NCI-H69 (cell line): ENCODE results near the gene MCTP1.
"Not testable (repeated sequence)": the region's sequence is repeated elsewhere in the genome, so short reads cannot be mapped to it uniquely, and the experiment has no call there.

ENCODE experiments used
- DNase-seq: peaks from one replicate; lab custom pipeline; 2025; lab: John Stamatoyannopoulos, UW

The MCTP1 gene

DNA sequence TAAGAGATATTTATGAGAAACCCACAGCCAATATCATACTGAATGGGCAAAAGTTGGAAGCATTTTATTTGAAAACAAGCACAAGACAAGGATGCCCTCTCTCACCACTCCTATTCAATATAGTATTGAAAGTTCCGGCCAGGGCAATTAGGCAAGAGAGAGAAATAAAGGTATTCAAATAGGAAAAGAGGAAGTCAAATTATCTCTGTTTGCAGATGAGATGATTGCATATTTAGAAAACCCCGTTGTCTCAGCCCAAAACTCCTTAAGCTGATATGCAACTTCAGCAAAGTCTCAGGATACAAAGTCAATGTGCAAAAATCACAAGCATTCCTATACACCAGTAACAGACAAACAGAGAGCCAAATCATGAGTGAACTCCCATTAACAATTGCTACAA, 325.6 kb downstream of the MCTP1 start:
- DNase-seq = not testable (repeated sequence)

- no peak for DNase-seq
Measured at GRCh38 chr5:94945656-94946055, 339.2 kb downstream of the MCTP1 start.

DNA sequence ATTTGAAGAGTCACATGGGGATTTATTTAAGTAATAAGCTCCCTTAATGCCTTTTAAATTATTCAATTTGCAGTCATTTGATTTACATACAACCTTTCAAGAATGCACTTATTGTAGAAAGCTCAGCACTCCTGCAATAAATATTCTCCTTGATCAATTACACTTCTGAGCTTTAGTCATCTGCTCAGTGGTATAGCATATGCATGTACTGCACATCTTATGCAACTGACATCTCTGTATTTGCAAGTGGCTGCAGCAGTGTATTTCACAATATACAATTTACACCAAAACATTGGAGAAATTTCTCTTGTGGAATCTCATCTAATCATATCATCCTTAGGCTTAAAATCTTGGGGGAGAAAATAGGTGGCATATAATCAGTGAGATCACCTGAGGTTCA, 340.7 kb downstream of the MCTP1 start:
- no peak for DNase-seq

GRCh38 chr5:94941122-94941755, 343.7 kb downstream of the MCTP1 start:
- DNase-seq = peak; percentile 51

GRCh38 chr5:94932259-94932658, 352.6 kb downstream of the MCTP1 start:
- no peak for DNase-seq

- no peak for DNase-seq
Measured at GRCh38 chr5:94928891-94929290, 356.0 kb downstream of the MCTP1 start.

DNA sequence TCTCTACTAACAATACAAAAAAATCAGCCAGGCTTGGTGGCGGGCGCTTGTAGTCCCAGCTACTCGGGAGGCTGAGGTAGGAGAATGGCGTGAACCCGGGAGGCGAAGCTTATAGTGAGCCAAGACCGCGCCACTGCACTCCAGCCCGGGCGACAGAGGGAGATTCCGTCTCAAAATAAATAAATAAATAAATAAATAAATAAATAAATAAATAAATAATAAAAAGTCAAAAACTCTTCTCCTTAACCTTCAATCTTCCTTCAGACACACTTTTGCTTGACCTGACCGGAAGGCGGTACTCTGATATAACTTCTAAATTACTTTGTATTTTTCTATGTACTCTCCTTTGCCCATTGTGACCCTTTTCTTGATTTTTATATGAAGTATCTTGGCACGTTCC, 364.3 kb downstream of the MCTP1 start:
- DNase-seq = no peak

DNA sequence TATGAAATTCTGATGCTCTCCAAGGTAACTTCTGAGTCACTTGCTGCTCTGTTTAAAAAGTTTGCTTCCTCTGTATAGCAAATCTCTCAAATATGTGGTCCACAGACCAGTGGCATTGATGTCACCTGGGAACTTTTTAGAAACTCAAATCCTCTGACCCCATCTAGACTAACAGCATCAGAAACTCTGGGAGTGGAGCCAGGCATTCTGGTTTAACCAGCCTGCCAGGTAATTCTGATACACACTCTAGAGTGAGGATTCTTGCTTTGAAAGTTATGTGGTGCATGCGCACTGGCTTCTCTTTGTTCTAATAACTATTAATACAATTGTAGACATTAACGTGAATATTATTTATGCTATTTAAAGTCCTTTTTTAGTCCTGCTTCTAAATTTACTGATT, 368.3 kb downstream of the MCTP1 start:
- DNase-seq = no peak

- DNase-seq = no peak
Measured at GRCh38 chr5:94911276-94911675, 373.6 kb downstream of the MCTP1 start.

DNA sequence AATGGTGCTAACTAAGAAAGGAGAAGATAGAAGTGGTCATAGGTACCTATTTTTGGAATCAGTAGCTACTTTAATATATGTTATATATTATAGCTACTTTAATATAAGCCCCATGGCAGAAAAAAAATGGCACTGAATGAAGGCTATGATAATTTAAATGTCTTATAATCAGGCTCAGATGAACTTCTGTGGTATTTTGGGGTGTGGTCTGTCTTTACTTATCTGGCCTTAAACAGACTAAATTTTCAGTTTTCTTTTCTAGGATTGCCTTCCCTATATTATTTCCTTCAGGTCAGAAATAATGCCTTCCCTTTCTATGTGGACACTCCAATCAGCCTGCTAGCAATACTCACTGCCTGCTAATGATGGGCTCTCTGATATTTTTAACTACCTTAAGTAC, 374.2 kb downstream of the MCTP1 start:
- no peak for DNase-seq

GRCh38 chr5:94908889-94909480, 375.9 kb downstream of the MCTP1 start:
- DNase-seq = peak; percentile 80

DNA sequence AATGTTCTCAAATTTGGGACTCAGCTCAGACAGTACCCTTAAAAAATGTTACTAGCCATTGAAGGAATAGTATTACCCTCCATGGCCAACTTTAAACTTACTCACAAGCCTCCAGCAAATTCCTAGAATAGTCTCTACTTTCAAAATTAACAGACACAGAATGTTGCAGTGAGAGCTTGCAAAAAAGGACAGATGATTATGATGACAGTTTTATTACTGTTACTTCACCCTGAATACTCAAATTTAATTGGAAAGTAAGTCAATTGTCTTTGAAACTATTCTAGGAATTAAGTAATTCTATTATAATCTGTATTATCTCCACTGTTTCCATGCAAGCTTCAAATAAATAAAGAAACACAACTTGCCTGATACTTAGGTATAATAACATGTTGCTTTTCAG, 378.1 kb downstream of the MCTP1 start:
- DNase-seq = no peak

GRCh38 chr5:94903726-94904125, 381.2 kb downstream of the MCTP1 start:
- no peak for DNase-seq

DNA sequence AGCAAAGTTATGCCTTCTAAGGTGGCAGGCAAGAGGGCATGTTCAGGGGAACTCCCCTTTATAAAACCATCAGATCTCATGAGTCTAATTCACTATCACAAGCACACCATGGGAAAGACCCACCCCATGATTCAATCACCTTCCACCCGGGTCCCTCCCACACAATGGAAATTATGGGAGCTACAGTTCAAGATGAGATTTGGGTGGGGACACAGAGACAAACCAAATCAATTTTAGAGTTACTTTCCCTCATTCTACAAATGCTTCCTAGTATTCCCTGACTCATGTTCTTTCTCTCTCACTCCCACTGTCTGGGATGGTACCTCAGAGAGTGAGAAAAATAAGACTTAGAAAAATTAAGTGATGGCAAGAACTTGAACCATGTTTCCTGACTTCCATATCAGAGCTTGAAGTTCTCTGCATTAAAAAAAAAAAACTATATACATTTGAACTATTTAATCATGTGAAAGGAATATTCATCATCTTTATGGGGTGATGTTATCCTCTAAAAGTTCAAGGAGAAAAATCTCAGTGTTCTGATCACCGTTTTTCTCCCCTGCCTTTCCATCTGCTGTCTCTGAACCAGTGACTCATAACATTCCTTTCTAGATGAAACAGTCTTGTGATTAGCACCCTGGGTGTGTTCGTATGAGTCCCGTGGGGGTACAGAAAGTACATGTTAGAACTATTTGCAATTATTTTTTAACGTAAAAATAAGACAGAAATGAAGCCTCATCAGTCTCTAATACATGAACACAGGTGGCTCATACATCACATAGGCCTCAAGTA, 383.5 kb downstream of the MCTP1 start:
- DNase-seq = no peak

GRCh38 chr5:94900006-94900505, 384.8 kb downstream of the MCTP1 start:
- no peak for DNase-seq

GRCh38 chr5:94893412-94894135, 391.3 kb downstream of the MCTP1 start:
- peak; percentile 95 for DNase-seq

GRCh38 chr5:94891972-94892371, 392.9 kb downstream of the MCTP1 start:
- peak; percentile 80 for DNase-seq

GRCh38 chr5:94891565-94891964, 393.3 kb downstream of the MCTP1 start:
- DNase-seq = peak; percentile 92

DNA sequence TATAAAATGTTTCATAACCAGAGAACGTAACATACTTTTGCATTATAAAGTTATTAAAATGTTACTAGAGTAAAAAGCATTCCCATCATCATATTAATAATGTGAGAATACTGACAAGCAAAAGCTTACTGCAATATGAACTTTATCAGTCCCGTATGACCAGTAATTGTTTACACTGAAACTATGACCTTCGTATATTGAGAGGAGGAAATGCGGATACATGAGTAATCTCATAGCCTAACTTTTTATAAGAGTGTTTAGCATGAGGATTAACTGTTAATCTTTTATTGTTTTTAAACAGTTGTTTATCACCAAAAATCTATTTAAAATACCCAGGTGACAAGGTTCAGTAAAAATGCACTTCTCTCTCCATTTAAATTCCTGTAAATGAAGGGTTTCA, 394.0 kb downstream of the MCTP1 start:
- no peak for DNase-seq

GRCh38 chr5:94888674-94889073, 396.2 kb downstream of the MCTP1 start:
- peak; percentile 89 for DNase-seq

GRCh38 chr5:94885931-94886330, 399.0 kb downstream of the MCTP1 start:
- peak; percentile 72 for DNase-seq

- DNase-seq = peak; percentile 100
Measured at GRCh38 chr5:94884311-94884710, 400.6 kb downstream of the MCTP1 start.
